Ascending aorta (tissue), 2 donors: Measurements from ENCODE around the gene SP9. TPM values are rescaled to one million over a fixed set of nuclear protein-coding genes. Genes with fewer than 3 reads are reported as not detected.

Source experiments
- DNase-seq, 2 donors: peaks; one replicate each; pipeline ENCODE4 v3.0.0-alpha.2; 2019; ENCODE audit warnings: low spot score in 2 of 2
- H3K27ac ChIP-seq, 2 donors: fragments of 200-600 bp; sonication (generic); one replicate each; pipeline ENCODE4 v1.5.1; 2016 to 2017; ENCODE audit warnings: mild to moderate bottlenecking in 1 of 2
- H3K27me3 ChIP-seq: fragments of 200-600 bp; sonication (generic); one replicate; pipeline ENCODE4 v1.5.1; 2017
- H3K36me3 ChIP-seq, 2 donors: fragments of 200-600 bp; sonication (generic); one replicate each; pipeline ENCODE4 v1.5.1; 2016
- H3K4me1 ChIP-seq, 2 donors: fragments of 200-600 bp; sonication (generic); one replicate each; pipeline ENCODE4 v1.5.1; 2016 to 2017; ENCODE audit warnings: mild to moderate bottlenecking in 1 of 2
- H3K4me3 ChIP-seq, 2 donors: fragments of 200-600 bp; sonication (generic); one replicate each; pipeline ENCODE4 v1.5.1; 2016 to 2017; ENCODE audit warnings: mild to moderate bottlenecking in 1 of 2
- H3K9me3 ChIP-seq, 2 donors: fragments of 200-600 bp; sonication (generic); one replicate each; pipeline ENCODE4 v1.5.1; 2016
- CTCF ChIP-seq, 3 experiments: fragments of 200-600 bp in 2 of 3; fragments of 450-650 bp in 1 of 3; sonication (generic) in 2 of 3; IDR thresholded peaks; one replicate each; pipeline ENCODE4 v1.5.1; 2016 to 2019; ENCODE audit warnings: antibody characterized with exemption in 3 of 3, mild to moderate bottlenecking in 1 of 3, moderate library complexity in 1 of 3
- intact Hi-C: fragments of 100-400 bp; cut with DNase I; formaldehyde crosslinking; loops from one replicate; pipeline ENCODE4 v1.15.1; 2023
- total RNA-seq: library from RNA; depleted of rRNA; stranded (reverse); fragments of >200 nt; gene quantifications from one replicate; pipeline ENCODE4 v1.1.0, GENCODE V29; 2016

The SP9 gene
- total RNA-seq, 1 donor from 2014 or later: not detected

- TF ChIP-seq CTCF (IDR thresholded peaks at IDR 0.05): no peak
- no peaks in the 10 kb centered on the region for H3K27me3 ChIP-seq
- no peak overlapping the region for H3K27ac ChIP-seq
- H3K36me3 ChIP-seq: peaks cover 31 to 63% of the 10 kb centered on the region in 2 donors
- no peaks in the 10 kb centered on the region for H3K9me3 ChIP-seq
- intact Hi-C loops: no loop called here
- no peak for DNase-seq
- H3K4me1 ChIP-seq: no peaks in the 10 kb centered on the region
- H3K4me3 ChIP-seq: no peak overlapping the region
Measured at GRCh38 chr2:174383796-174384195, 49.0 kb downstream of the SP9 start.

- H3K4me1 ChIP-seq: no peaks in the 10 kb centered on the region
- no peaks in the 10 kb centered on the region for H3K9me3 ChIP-seq
- intact Hi-C loops: no loop called here
- peaks cover 21 to 51% of the 10 kb centered on the region in 2 donors for H3K36me3 ChIP-seq
- no peaks in the 10 kb centered on the region for H3K27me3 ChIP-seq
- no peak for DNase-seq
- TF ChIP-seq CTCF (IDR thresholded peaks at IDR 0.05): no peak
- no peak overlapping the region for H3K4me3 ChIP-seq
- no peak overlapping the region for H3K27ac ChIP-seq
Measured at GRCh38 chr2:174385201-174385600, 50.4 kb downstream of the SP9 start.

Other genes starting within 250 kb of the SP9 start
- 29.5 TPM for gene OLA1, start 86.4 kb upstream of the SP9 start, total RNA-seq
- gene SCRN3, start 60.8 kb downstream of the SP9 start, total RNA-seq: 2.3 TPM
- gene GPR155, start 152.1 kb downstream of the SP9 start, total RNA-seq: 1.8 TPM